HEK293T (cell line): Measurements from ENCODE around the gene STK40.

ENCODE experiments used
- BHLHE40 ChIP-seq: fragments of 450-650 bp; IDR thresholded peaks from 2 replicates; pipeline ENCODE4 v1.6.1; 2016; ENCODE audit warnings: mild to moderate bottlenecking, moderate library complexity, borderline replicate concordance
- FOXK2 ChIP-seq: fragments of 450-650 bp; IDR thresholded peaks from 2 replicates; pipeline ENCODE4 v1.6.1; 2016; ENCODE audit warnings: mild to moderate bottlenecking
- TARDBP ChIP-seq: fragments of 450-650 bp; IDR thresholded peaks from 2 replicates; pipeline ENCODE4 v1.6.1; 2016

DNA sequence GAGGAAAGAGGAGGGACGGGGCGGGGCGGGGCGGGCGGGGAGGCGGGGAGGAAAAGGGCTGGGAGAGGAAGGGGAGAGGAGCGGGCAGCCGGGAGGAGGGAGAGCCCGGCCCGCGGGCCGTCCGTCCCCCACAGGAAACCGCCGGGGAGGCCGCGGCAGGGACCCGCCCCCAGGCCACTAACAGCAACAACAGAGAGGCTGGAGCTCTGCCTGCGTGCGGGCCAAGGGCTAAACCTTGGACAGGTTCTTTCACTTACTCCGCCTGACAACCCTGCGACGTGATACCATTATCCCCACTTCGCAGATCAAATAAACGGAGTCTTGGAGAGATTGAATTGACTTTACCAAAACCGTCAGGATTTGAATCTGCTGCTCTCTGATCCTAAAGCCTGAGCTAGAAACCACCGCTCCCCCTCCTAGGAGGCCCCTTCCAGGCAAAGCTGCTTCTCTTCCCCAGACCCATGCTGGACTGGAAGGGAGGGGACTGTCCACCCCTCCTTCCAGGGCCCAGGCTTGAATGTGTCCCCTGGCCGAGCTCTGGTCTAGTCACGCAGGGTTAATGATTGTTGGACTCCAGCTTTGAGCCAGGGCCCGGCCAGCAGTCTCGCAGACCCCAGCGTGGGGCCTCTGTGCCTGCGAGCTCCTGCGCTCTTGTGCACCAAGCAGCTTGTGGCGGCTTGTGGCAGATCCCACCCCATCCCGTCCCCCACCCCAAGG is 61.9 kb downstream of the STK40 start, which contains the start of gene EVA1B:
- TF ChIP-seq BHLHE40 (no peak), TARDBP (no peak), FOXK2 (no peak)
